ENCODE measurements around the gene STK25.

DNA sequence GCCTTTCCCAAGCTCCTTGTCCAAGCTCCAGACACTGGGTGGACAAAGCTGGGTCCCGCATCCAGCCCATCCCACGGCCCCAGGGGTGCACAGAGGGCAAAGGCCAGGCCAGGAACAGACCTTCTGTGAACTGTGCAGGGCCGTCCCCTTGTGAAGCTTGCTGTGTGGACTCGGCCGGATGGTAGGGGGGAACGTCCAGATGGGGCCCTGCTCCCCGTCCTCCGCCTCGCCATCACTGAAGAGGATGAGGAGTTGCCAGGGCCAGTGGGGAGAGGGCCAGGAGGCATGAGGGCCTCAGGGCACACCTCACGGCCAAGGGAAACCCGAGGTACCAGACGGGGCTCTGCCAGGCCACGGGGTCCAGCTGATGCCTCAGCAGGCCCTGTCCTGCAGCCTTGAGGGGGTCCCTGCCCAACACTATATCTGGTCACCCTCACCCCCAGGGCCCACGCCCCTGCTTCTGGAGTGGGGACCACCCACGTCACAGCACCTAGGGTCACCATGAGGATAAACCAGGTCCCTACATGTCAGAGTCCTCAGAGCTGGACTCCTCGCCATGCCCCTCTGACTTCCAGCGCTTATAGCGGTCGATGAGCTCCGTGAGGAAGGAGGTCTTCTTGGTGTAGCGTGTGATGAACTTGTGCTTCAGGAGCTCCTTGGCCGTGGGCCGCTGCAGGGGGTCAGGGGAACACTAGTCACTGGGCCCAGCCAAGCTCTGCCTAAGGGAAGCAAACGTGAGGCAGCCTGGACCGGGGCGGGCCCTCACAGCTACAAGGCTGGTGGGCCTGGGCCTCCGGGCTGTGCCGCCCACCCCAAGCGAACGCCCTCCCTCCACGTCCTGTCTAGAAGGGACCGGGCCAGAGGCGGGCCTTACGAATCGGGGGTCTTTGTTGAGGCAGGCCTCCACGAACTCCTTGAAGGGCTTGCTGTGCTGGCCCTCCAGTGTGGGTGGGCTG lies 10.0 kb downstream of the STK25 start:
- TF ChIP-seq CTCF (IDR thresholded peaks at IDR 0.05; ENCODE audit: low read length) (no peak), EZH2 (optimal IDR thresholded peaks at IDR 0.05; ENCODE audit: low read depth, low read length) (no peak)
